KMS-11 (cell line): ENCODE measurements around the gene TANGO2.

Experiments
- H2AFZ ChIP-seq: fragments of 200-600 bp; sonication (generic); 2 replicates; pipeline ENCODE4 v1.6.1; 2016; ENCODE audit warnings: antibody characterized with exemption, mixed run types, low read depth
- H3K27ac ChIP-seq: fragments of 200-600 bp; sonication (generic); 2 replicates; pipeline ENCODE4 v1.6.1; 2016; ENCODE audit warnings: mild to moderate bottlenecking, mixed run types
- H3K27me3 ChIP-seq: fragments of 200-600 bp; sonication (generic); 2 replicates; pipeline ENCODE4 v1.6.1; 2017; ENCODE audit warnings: mild to moderate bottlenecking, low read depth, mixed run types, moderate library complexity; ENCODE audit not compliant: insufficient read depth
- H3K36me3 ChIP-seq: fragments of 200-600 bp; sonication (generic); 2 replicates; pipeline ENCODE4 v1.6.1; 2017; ENCODE audit warnings: mild to moderate bottlenecking, mixed run types; ENCODE audit not compliant: insufficient read depth
- H3K4me1 ChIP-seq: fragments of 200-600 bp; sonication (generic); 2 replicates; pipeline ENCODE4 v1.6.1; 2016; ENCODE audit warnings: mild to moderate bottlenecking, low read depth, mixed run types; ENCODE audit not compliant: poor library complexity, severe bottlenecking
- H3K4me2 ChIP-seq: fragments of 200-600 bp; sonication (generic); 2 replicates; pipeline ENCODE4 v1.7.0; 2016; ENCODE audit warnings: mild to moderate bottlenecking, mixed run types
- H3K4me3 ChIP-seq: fragments of 200-600 bp; sonication (generic); IDR thresholded peaks from 2 replicates; pipeline ENCODE4 v1.6.1; 2017; ENCODE audit warnings: low read depth, low read length, mixed read lengths; ENCODE audit not compliant: insufficient read depth
- H3K79me2 ChIP-seq: fragments of 200-600 bp; sonication (generic); 2 replicates; pipeline ENCODE4 v1.6.1; 2016; ENCODE audit warnings: low read depth, mixed run types; ENCODE audit not compliant: insufficient read depth
- H3K9ac ChIP-seq: fragments of 200-600 bp; sonication (generic); 2 replicates; pipeline ENCODE4 v1.6.1; 2016; ENCODE audit warnings: mild to moderate bottlenecking, mixed run types
- H4K20me1 ChIP-seq: fragments of 200-600 bp; sonication (generic); 2 replicates; pipeline ENCODE4 v1.6.1; 2016; ENCODE audit warnings: mild to moderate bottlenecking, mixed run types; ENCODE audit not compliant: insufficient read depth
- CTCF ChIP-seq: fragments of 200-600 bp; sonication (generic); conservative IDR thresholded peaks from 2 replicates; pipeline ENCODE4 v1.6.1; 2017; ENCODE audit warnings: low read depth, mild to moderate bottlenecking, antibody characterized with exemption, low read length, moderate library complexity, mixed read lengths

Gene TANGO2

GRCh38 chr22:20062043-20062765, 41.3 kb downstream of the TANGO2 start:
- H3K4me1 ChIP-seq, result no peaks in the 10 kb centered on the region
- H3K4me3 ChIP-seq, result no peak overlapping the region
- no peak overlapping the region for H3K27ac ChIP-seq
- no peak for TF ChIP-seq CTCF
- H3K27me3 ChIP-seq, result no peaks in the 10 kb centered on the region
- no peaks in the 10 kb centered on the region for H3K79me2 ChIP-seq
- H3K36me3 ChIP-seq, result no peaks in the 10 kb centered on the region
- no peak overlapping the region for H2AFZ ChIP-seq
- no peaks in the 10 kb centered on the region for H4K20me1 ChIP-seq
- no peak overlapping the region for H3K4me2 ChIP-seq
- H3K9ac ChIP-seq, result no peak overlapping the region

- no peak overlapping the region for H3K9ac ChIP-seq
- no peaks in the 10 kb centered on the region for H3K4me1 ChIP-seq
- H3K27ac ChIP-seq, result no peak overlapping the region
- H2AFZ ChIP-seq, result no peak overlapping the region
- H3K27me3 ChIP-seq, result no peaks in the 10 kb centered on the region
- no peaks in the 10 kb centered on the region for H3K36me3 ChIP-seq
- H3K4me2 ChIP-seq, result no peak overlapping the region
- TF ChIP-seq CTCF, result no peak
- H3K79me2 ChIP-seq, result no peaks in the 10 kb centered on the region
- H3K4me3 ChIP-seq, result no peak overlapping the region
- H4K20me1 ChIP-seq, result no peaks in the 10 kb centered on the region
Measured at GRCh38 chr22:20062766-20063083, 41.8 kb downstream of the TANGO2 start.

GRCh38 chr22:20063271-20064139, 42.6 kb downstream of the TANGO2 start:
- Histone ChIP-seq H3K79me2 (no peaks in the 10 kb centered on the region), H3K9ac (no peak overlapping the region), H3K4me2 (no peak overlapping the region), H3K4me1 (no peaks in the 10 kb centered on the region), H3K27me3 (no peaks in the 10 kb centered on the region), H3K4me3 (no peak overlapping the region), H2AFZ (no peak overlapping the region), H3K36me3 (no peaks in the 10 kb centered on the region), H3K27ac (no peak overlapping the region), H4K20me1 (no peaks in the 10 kb centered on the region)
- TF ChIP-seq CTCF, result no peak

- H3K9ac ChIP-seq, result no peak overlapping the region
- H4K20me1 ChIP-seq, result no peaks in the 10 kb centered on the region
- H3K27ac ChIP-seq, result no peak overlapping the region
- no peaks in the 10 kb centered on the region for H3K79me2 ChIP-seq
- TF ChIP-seq CTCF, result no peak
- no peaks in the 10 kb centered on the region for H3K4me1 ChIP-seq
- no peak overlapping the region for H2AFZ ChIP-seq
- no peak overlapping the region for H3K4me3 ChIP-seq
- no peaks in the 10 kb centered on the region for H3K27me3 ChIP-seq
- no peak overlapping the region for H3K4me2 ChIP-seq
- no peaks in the 10 kb centered on the region for H3K36me3 ChIP-seq
Measured at GRCh38 chr22:20064140-20064480, 43.2 kb downstream of the TANGO2 start.
